Stimulated activated CD8-positive, alpha-beta memory T cell treated with anti-CD3 and anti-CD28 coated beads, Interleukin-15, amount 100 ng/mL, for 24 hours (primary cell): Measurements from ENCODE around the gene ASIC1.
"Not testable (repeated sequence)": the region's sequence is repeated elsewhere in the genome, so short reads cannot be mapped to it uniquely, and the experiment has no call there.

Source experiments
- DNase-seq: peaks from one replicate; pipeline ENCODE4 v3.0.0-alpha.2; 2020; ENCODE audit warnings: low read depth

Gene ASIC1

GRCh38 chr12:50057000-50057841 lies at the start of gene ASIC1:
Gene ASIC1 (plus strand): TSS chr12:50057596. CDS start chr12:50058767, 1,171 bp downstream.
- no peak for DNase-seq

- DNase-seq = no peak
These were observed 43.8 kb upstream of the ASIC1 start for GRCh38 chr12:50013361-50014147.

GRCh38 chr12:50014342-50014741 lies 43.1 kb upstream of the ASIC1 start:
- DNase-seq = no peak

- DNase-seq = no peak
These were observed 40.6 kb upstream of the ASIC1 start for GRCh38 chr12:50016501-50017475.

GRCh38 chr12:50017641-50018040 lies 39.8 kb upstream of the ASIC1 start:
- no peak for DNase-seq

- DNase-seq = no peak
These were observed 39.2 kb upstream of the ASIC1 start for GRCh38 chr12:50018154-50018553.

GRCh38 chr12:50018968-50019367 lies 38.4 kb upstream of the ASIC1 start:
- no peak for DNase-seq

DNA sequence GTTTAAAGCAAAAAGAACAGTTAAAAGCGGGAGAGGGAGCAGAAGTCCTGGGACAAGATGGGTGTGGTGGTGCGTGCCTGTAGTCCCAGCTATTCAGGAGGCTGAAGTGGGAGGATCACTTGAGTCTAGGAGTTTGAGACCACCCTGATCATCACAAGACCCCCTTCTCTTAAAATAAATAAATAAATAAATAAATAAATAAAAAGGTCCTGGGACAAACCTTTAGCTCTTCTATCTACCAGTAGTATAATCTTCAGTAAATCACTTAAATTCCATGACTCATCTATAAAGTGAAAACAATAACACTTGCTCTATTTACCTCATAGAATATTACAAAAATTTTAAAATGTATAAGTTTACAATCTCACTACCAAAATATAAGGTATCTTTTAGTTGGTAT lies 37.9 kb upstream of the ASIC1 start:
- DNase-seq = no peak

GRCh38 chr12:50021031-50021430 lies 36.4 kb upstream of the ASIC1 start:
- DNase-seq = no peak

GRCh38 chr12:50022903-50023302 lies 34.5 kb upstream of the ASIC1 start:
- no peak for DNase-seq

- no peak for DNase-seq
These were observed 33.2 kb upstream of the ASIC1 start for GRCh38 chr12:50024227-50024626.

DNA sequence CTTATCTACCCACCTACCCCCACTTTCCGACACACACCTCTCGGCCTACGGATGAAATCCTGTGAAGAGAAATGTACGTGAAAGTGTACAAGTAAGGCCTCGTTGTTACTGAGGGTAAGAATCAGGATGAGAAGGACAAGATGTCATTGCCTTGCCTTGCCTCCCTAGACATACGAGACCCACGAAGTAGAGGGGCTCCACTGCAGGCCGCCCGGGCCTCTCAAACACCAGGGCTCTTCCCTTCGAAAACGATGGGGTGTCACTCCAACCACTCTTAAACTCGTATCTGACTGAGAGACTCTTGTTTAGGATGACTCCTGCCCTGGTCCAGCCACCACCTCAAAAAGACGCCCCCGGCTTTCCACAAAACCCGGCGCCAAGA lies 32.6 kb upstream of the ASIC1 start:
- no peak for DNase-seq

- peak; percentile 77 for DNase-seq
These were observed 32.0 kb upstream of the ASIC1 start, which contains the start of gene RACGAP1 for GRCh38 chr12:50025187-50026059. Gene RACGAP1 (minus strand): TSS chr12:50025494. CDS start chr12:50016715, 8,779 bp downstream.

- no peak for DNase-seq
These were observed 30.7 kb upstream of the ASIC1 start for GRCh38 chr12:50026691-50027090.

- not testable (repeated sequence) for DNase-seq
These were observed 26.9 kb upstream of the ASIC1 start for GRCh38 chr12:50030449-50030848.

DNA sequence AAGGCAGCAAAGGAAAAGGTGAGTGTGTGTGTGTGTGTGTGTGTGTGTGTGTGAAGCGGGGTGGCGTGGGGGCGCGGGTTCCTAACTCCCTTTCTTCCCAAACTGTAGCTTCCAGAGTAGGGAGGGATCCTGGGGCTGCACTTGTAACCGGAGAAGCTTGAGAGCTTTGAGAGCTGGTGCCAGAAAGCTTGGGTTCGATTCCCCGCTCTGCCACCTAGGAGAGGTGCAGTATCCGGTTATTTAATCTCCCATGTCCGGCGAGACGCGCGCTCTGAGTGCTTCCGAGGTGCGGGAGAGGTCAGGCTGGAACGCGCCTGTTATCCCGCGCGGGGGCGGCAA lies 24.9 kb upstream of the ASIC1 start:
- DNase-seq = no peak

DNA sequence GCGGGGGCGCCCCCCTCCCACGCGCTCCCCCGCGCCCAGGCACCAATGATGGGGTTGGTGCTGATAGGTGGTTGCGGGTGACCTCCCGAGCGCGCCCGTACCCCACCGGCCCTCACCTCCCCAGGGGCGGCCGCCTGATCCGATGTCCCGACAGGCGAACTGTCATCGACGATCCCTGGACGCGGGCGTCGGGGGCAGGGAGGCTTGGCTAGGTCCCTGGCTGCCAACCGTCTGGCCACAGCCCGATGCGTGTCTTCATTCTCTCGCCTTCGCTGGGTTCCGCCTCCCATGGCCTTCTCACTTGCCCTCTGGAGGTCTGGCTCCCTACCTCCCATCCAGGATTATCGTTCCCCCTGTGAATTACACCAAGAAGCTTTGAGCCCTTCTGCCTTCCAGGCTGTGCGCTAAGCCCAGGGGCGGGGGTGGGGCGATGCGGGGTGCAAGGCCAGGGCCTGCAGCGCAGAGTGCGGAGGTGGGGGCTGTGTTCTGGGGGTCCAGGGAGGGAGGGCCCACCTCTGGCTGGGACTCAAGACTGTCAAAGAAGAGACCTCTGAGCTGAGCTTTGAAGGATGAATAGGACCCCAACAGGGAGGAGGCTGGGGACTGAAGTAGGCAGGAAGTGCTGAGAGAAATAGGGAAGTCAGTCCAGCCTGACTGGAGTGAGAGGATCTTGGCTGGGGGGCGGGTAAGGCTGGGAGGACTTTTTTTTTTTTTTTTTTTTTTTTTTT lies 24.4 kb upstream of the ASIC1 start:
- no peak for DNase-seq

- DNase-seq = no peak
These were observed 19.1 kb upstream of the ASIC1 start for GRCh38 chr12:50038336-50038735.

DNA sequence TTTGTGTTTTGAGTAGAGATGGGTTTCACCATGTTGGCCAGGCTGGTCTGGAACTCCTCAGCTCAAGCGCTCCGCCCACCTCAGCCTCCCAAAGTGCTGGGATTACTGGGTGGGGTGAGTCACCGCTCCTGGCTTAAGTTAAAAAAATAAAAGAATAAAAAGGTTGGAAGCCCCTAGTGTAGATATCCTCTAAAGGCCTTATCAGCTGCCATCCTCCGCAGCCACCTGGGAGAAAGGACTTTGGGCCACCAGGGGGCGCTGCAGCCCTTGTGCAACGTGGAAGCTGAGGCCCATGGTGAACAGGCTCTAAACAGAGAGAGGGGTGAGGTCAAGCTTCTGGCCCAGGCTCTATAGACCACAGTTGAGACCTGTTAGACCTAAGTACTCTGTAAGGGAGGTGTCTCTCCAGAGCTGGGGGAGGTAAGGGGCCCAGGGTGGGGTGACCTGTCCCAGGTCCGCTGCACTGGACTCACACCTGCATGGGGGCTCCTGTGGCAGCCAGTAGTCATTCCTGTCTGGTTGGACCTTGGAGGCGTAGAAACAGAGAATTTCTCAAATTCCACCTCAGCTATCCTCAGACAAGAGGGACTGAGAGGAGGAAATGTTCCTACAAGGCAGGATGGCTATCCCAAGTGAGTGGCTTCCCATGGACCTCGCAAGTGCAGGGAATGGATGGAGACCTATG lies 18.1 kb upstream of the ASIC1 start:
- peak; percentile 93 for DNase-seq

DNA sequence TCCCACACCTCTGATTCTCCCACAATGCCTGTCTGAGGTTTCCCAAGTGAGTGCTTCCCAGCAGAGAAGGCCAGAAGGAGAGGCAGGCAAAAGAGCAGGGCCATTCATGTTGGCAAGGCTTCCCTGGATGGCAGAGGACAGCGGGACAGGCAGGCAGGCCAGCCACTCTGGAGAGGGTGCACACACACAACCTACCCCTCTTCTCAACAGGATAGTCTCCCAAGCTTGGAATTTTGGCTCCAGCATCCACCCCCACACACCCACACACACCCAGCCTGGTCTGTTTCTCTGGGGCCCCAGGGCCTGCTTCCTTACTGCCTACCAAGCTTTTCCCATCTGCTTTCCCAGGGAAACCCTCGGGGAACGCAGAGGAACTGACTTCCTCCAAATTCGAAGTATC lies 16.7 kb upstream of the ASIC1 start:
- DNase-seq = no peak
